Measurements from ENCODE around the gene TUBA8.

DNA sequence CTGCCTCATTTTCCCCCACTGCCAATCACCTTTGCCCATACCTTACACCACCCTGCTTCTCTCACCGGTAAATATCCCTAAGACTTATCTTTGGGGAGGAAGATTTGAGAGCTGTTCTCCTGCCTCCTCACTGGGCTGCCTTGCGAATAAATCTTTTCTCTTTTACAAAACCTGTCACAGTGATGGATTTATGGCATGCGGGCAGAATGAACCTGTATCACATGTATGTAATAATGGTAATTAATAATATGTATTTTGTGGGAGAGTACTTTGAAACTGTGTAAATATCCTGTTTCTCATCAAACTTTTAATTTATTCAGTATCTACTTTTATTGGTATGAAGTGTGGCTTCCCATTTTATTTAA, 35.8 kb downstream of the TUBA8 start:
- TF ChIP-seq, protein P1, sequence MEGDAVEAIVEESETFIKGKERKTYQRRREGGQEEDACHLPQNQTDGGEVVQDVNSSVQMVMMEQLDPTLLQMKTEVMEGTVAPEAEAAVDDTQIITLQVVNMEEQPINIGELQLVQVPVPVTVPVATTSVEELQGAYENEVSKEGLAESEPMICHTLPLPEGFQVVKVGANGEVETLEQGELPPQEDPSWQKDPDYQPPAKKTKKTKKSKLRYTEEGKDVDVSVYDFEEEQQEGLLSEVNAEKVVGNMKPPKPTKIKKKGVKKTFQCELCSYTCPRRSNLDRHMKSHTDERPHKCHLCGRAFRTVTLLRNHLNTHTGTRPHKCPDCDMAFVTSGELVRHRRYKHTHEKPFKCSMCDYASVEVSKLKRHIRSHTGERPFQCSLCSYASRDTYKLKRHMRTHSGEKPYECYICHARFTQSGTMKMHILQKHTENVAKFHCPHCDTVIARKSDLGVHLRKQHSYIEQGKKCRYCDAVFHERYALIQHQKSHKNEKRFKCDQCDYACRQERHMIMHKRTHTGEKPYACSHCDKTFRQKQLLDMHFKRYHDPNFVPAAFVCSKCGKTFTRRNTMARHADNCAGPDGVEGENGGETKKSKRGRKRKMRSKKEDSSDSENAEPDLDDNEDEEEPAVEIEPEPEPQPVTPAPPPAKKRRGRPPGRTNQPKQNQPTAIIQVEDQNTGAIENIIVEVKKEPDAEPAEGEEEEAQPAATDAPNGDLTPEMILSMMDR (IDR thresholded peaks at IDR 0.05) = no peak
- no peak for TF ChIP-seq POLR2A (IDR thresholded peaks at IDR 0.05)

Measured in breast epithelium (tissue), 3 donors.